B cell (primary cell): ENCODE results near the gene TIAM1. TPM values are rescaled to one million over a fixed set of nuclear protein-coding genes. Genes with fewer than 3 reads are reported as not detected.

ENCODE experiments used
- ATAC-seq: fragments of 200-7000 bp; cut with Tn5 transposase; one replicate; pipeline ENCODE4 v1.10.0; 2021; ENCODE audit warnings: low read depth, mild to moderate bottlenecking, moderate number of reproducible peaks, moderate library complexity
- CTCF ChIA-PET: fragments of 350-600 bp; sonication (Branson Sonifier 250); formaldehyde crosslinking; loops from one replicate; lab custom pipeline; 2021; ENCODE audit warnings: antibody characterized with exemption, inconsistent platforms; lab: Charles Lee
- POLR2A ChIA-PET: fragments of 350-600 bp; sonication (Branson Sonifier 250); formaldehyde crosslinking; loops from one replicate; lab custom pipeline; 2021; ENCODE audit warnings: antibody characterized with exemption; lab: Charles Lee
- DNase-seq: peaks from one replicate; pipeline ENCODE4 v3.0.0; 2013
- H2AFZ ChIP-seq: 2 replicates; pipeline ENCODE4 v1.6.1; 2012; ENCODE audit warnings: mild to moderate bottlenecking, low read depth, low read length; ENCODE audit not compliant: insufficient read depth, poor library complexity, severe bottlenecking
- H3K27ac ChIP-seq, 2 donors: 1 replicate in 1 of 2; 2 replicates in 1 of 2; pipeline ENCODE4 v1.5.1; 2012 to 2013; ENCODE audit warnings: low read length in 2 of 2, mild to moderate bottlenecking in 2 of 2, moderate library complexity in 1 of 2
- H3K27me3 ChIP-seq, 4 experiments: fragments of 200-600 bp in 1 of 4; sonication (generic) in 1 of 4; replicated peaks in 1 of 4; 1 replicate in 2 of 4; 2 replicates in 2 of 4; pipeline versions ENCODE4 v1.6.1 to v1.7.0; 2013 to 2016; ENCODE audit warnings: low read length in 3 of 4, mild to moderate bottlenecking in 2 of 4, mixed read lengths in 1 of 4, moderate library complexity in 1 of 4; ENCODE audit not compliant: insufficient read depth in 4 of 4, control insufficient read depth in 3 of 4; ENCODE audit errors: control extremely low read depth in 1 of 4
- H3K36me3 ChIP-seq, 2 experiments: replicated peaks in 1 of 2; 1 replicate in 1 of 2; 2 replicates in 1 of 2; pipeline versions ENCODE4 v1.6.1 to v1.7.1; 2013; ENCODE audit warnings: low read length in 1 of 2; ENCODE audit not compliant: insufficient read depth in 2 of 2, control insufficient read depth in 1 of 2; ENCODE audit errors: control extremely low read depth in 1 of 2, extremely low read depth in 1 of 2
- H3K4me1 ChIP-seq, 2 donors: fragments of 200-600 bp in 1 of 2; sonication (generic) in 1 of 2; 1 replicate in 1 of 2; 2 replicates in 1 of 2; pipeline versions ENCODE4 v1.5.1 to v1.6.1; 2013 to 2017; ENCODE audit warnings: low read length in 2 of 2; ENCODE audit not compliant: control insufficient read depth in 2 of 2, insufficient read depth in 2 of 2
- H3K4me2 ChIP-seq: replicated peaks from 2 replicates; pipeline ENCODE3; 2012; ENCODE audit warnings: mild to moderate bottlenecking, low read depth, low read length; ENCODE audit not compliant: poor library complexity, severe bottlenecking
- H3K4me3 ChIP-seq, 5 experiments: fragments of 200-600 bp in 1 of 5; sonication (generic) in 1 of 5; 1 replicate in 3 of 5; 2 replicates in 2 of 5; pipeline versions ENCODE4 v1.5.1 to v1.7.0; 2011 to 2016; ENCODE audit warnings: low read length in 4 of 5, mild to moderate bottlenecking in 4 of 5, low read depth in 2 of 5, control low read depth in 1 of 5, moderate library complexity in 1 of 5; ENCODE audit not compliant: insufficient read depth in 1 of 5; ENCODE audit errors: control extremely low read depth in 1 of 5, extremely low read depth in 1 of 5
- H3K79me2 ChIP-seq: fragments of 200-600 bp; sonication (generic); one replicate; pipeline ENCODE4 v1.6.0; 2016; ENCODE audit warnings: low read length; ENCODE audit not compliant: control insufficient read depth, insufficient read depth
- H3K9ac ChIP-seq: fragments of 200-600 bp; sonication (generic); 2 replicates; pipeline ENCODE4 v1.6.1; 2017; ENCODE audit warnings: mild to moderate bottlenecking, low read length, moderate library complexity
- H3K9me3 ChIP-seq, 3 donors: one replicate each; pipeline versions ENCODE4 v1.6.1 to v1.7.1; 2013; ENCODE audit warnings: low read length in 2 of 3; ENCODE audit not compliant: control insufficient read depth in 2 of 3, insufficient read depth in 1 of 3; ENCODE audit errors: control extremely low read depth in 1 of 3
- H4K20me1 ChIP-seq: 2 replicates; pipeline ENCODE4 v1.6.0; 2012; ENCODE audit warnings: mild to moderate bottlenecking, low read length; ENCODE audit not compliant: insufficient read depth, control insufficient read depth, poor library complexity, severe bottlenecking
- H3K27ac Mint-ChIP-seq: one replicate; pipeline ENCODE4 v1.8.0; 2021; ENCODE audit warnings: mixed read lengths
- H3K27me3 Mint-ChIP-seq: one replicate; pipeline ENCODE4 v1.8.0; 2021; ENCODE audit warnings: mixed read lengths
- H3K4me1 Mint-ChIP-seq: one replicate; pipeline ENCODE4 v1.8.0; 2021; ENCODE audit warnings: mixed read lengths
- H3K4me3 Mint-ChIP-seq: one replicate; pipeline ENCODE4 v1.8.0; 2021; ENCODE audit warnings: mixed read lengths
- H3K9me3 Mint-ChIP-seq: one replicate; pipeline ENCODE4 v1.8.0; 2022; ENCODE audit warnings: mixed read lengths; ENCODE audit not compliant: insufficient read depth
- CTCF ChIP-seq: fragments of 200-600 bp; IDR thresholded peaks from one replicate; pipeline ENCODE4 v1.8.0; 2022; ENCODE audit warnings: antibody characterized with exemption, mild to moderate bottlenecking
- EZH2 ChIP-seq: IDR thresholded peaks from 2 replicates; pipeline ENCODE4 v1.6.1; 2012; ENCODE audit warnings: borderline replicate concordance, low read depth, mild to moderate bottlenecking, moderate library complexity, low read length; ENCODE audit not compliant: insufficient read depth, poor library complexity, severe bottlenecking
- WGBS: methylation state at CpG from one replicate; pipeline ENCODE4 v1.1.5; 2013; ENCODE audit warnings: missing lambda C conversion rate; ENCODE audit not compliant: insufficient coverage; 5-methylcytosine and 5-hydroxymethylcytosine counted together
- intact Hi-C: fragments of 100-400 bp; cut with micrococcal nuclease; formaldehyde crosslinking; loops from one replicate; pipeline ENCODE4 v1.10.0; 2022
- polyA plus RNA-seq: library from polyadenylated mRNA; depleted of rRNA; stranded (reverse); fragments of >200 nt; gene quantifications from 2 replicates; pipeline ENCODE4 v1.2.3, GENCODE V29; 2012
- total RNA-seq, 2 donors: library from RNA; stranded (reverse); fragments of 120-200 nt in 1 of 2; gene quantifications; 1 replicate in 1 of 2; 2 replicates in 1 of 2; pipeline versions ENCODE4 v1.2.3 to v1.2.4, GENCODE V29; 2013 to 2022

The TIAM1 gene
- total and polyA plus RNA-seq, 2 donors (not counting 1 experiment from before 2014, with no cell fraction given) = 0.51 to 1.0 TPM

GRCh38 chr21:31248598-31248997 is 95.5 kb downstream of the TIAM1 start:
- Histone ChIP-seq H4K20me1 (no peaks in the 10 kb centered on the region), H3K79me2 (no peaks in the 10 kb centered on the region), H3K9me3 (peaks cover 0 to 8% (median 0%) of the 10 kb centered on the region in 3 donors), H3K27me3 (no peaks in the 10 kb centered on the region), H3K27ac (no peak overlapping the region), H3K36me3 (no peaks in the 10 kb centered on the region), H3K4me3 (no peak overlapping the region), H3K9ac (no peak overlapping the region), H3K4me1 (no peaks in the 10 kb centered on the region), H3K4me2 (no peak overlapping the region), H2AFZ (no peak overlapping the region)
- Mint-ChIP-seq H3K27me3 (no peaks in the 10 kb centered on the region), H3K4me3 (no peak overlapping the region), H3K27ac (no peak overlapping the region), H3K4me1 (no peaks in the 10 kb centered on the region), H3K9me3 (no peaks in the 10 kb centered on the region)
- ChIA-PET POLR2A (no interaction called here), CTCF (no interaction called here)
- DNase-seq = no peak
- 93% methylated on average over 2 of the region's 2 CpGs for WGBS
- intact Hi-C loops = no loop called here
- no peak for TF ChIP-seq CTCF
- no peak for TF ChIP-seq EZH2
- no peak for ATAC-seq

- peaks cover 9% of the 10 kb centered on the region for H3K9me3 Mint-ChIP-seq
- ChIA-PET CTCF (no interaction called here), POLR2A (no interaction called here)
- Histone ChIP-seq H3K79me2 (no peaks in the 10 kb centered on the region), H2AFZ (no peak overlapping the region), H3K4me2 (no peak overlapping the region), H3K4me3 (no peak overlapping the region), H3K27ac (no peak overlapping the region), H3K4me1 (no peaks in the 10 kb centered on the region), H3K27me3 (no peaks in the 10 kb centered on the region), H3K9ac (no peak overlapping the region), H3K36me3 (no peaks in the 10 kb centered on the region), H4K20me1 (no peaks in the 10 kb centered on the region), H3K9me3 (peaks cover 4 to 13% (median 12%) of the 10 kb centered on the region in 3 donors)
- DNase-seq (no peak), ATAC-seq (no peak)
- H3K27ac Mint-ChIP-seq = no peak overlapping the region
- no peaks in the 10 kb centered on the region for H3K4me1 Mint-ChIP-seq
- TF ChIP-seq EZH2 (no peak), CTCF (no peak)
- no peaks in the 10 kb centered on the region for H3K27me3 Mint-ChIP-seq
- intact Hi-C loops = no loop called here
- no CpG with 5 or more reads among the region's 2 CpGs for WGBS
- H3K4me3 Mint-ChIP-seq = no peak overlapping the region
Measured at GRCh38 chr21:31243611-31244010, 100.5 kb downstream of the TIAM1 start.
